ENCODE results near the gene SETD7.

The SETD7 gene

GRCh38 chr4:139575072-139575471 is 19.1 kb upstream of the SETD7 start:
- in situ Hi-C loops (cut with HindIII; ENCODE audit: low sequenced_read_pairs), result no loop called here

GRCh38 chr4:139574641-139575040 is 18.6 kb upstream of the SETD7 start:
- in situ Hi-C loops (cut with HindIII; ENCODE audit: low sequenced_read_pairs), result no loop called here

- in situ Hi-C loops (cut with HindIII; ENCODE audit: low sequenced_read_pairs), result no loop called here
These were observed 12.4 kb upstream of the SETD7 start for GRCh38 chr4:139568206-139568955.

- in situ Hi-C loops (cut with HindIII; ENCODE audit: low sequenced_read_pairs), result no loop called here
These were observed 11.3 kb upstream of the SETD7 start for GRCh38 chr4:139567159-139567870.

DNA sequence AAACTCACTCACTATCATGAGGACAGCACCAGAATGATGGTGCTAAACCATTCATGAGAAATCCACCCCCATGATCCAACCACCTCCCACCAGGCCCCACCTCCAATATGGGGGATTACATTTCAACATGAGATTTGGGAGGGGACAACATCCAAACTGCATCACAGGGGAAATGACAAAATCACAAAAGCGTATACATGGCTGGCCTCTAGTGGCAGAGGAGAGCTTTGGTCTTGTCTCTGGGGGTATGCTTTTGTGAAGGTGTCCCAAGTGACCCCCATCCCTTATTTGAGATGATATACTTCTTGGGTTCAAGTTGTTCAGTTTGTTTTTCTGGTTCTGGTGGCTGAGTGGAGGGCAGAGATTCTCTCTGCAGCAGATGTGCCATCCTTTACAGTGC is 8.5 kb upstream of the SETD7 start:
- in situ Hi-C loops (cut with HindIII; ENCODE audit: low sequenced_read_pairs), result no loop called here

DNA sequence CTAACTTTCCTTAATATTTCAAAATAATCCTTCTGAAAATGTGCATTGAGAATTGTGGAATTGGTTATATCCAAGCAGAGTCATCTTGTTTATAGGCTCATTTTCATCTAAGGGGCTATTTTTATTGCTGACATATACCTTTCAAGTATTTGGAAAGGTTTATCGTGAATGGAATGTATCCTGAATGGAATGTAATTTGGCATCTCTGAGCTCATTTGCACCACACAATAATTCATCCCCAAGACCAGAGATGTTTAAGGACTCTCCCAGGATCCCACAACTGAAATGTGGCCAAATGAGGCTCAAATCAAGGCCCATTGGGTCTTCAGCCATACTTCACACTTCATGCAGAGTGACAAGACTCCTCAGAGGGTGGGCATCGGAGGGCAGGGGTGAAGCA is 7.5 kb upstream of the SETD7 start:
- in situ Hi-C loops (cut with HindIII; ENCODE audit: low sequenced_read_pairs), result no loop called here

DNA sequence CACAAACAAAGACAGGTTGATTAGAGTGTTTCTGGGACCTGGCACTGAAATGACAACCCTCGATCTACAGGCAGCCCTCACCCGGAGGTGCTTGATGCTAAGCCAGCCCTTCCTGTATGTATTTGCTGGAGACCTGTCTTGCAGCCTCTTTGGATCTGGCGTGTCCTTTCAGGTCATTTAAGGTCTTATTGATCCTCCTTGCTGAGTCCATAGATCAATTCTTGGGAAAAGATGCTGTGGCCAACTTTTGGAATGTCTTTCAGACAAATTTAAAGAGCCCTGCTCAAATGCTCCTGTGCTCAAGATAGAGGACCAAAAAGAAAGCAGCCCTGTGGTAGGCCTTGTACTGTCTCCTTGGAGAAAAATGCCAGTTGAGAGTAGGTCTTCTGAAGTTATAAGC is 6.8 kb upstream of the SETD7 start:
- in situ Hi-C loops (cut with HindIII; ENCODE audit: low sequenced_read_pairs), result no loop called here

- in situ Hi-C loops (cut with HindIII; ENCODE audit: low sequenced_read_pairs), result no loop called here
These were observed 6.2 kb upstream of the SETD7 start for GRCh38 chr4:139562067-139562684.

DNA sequence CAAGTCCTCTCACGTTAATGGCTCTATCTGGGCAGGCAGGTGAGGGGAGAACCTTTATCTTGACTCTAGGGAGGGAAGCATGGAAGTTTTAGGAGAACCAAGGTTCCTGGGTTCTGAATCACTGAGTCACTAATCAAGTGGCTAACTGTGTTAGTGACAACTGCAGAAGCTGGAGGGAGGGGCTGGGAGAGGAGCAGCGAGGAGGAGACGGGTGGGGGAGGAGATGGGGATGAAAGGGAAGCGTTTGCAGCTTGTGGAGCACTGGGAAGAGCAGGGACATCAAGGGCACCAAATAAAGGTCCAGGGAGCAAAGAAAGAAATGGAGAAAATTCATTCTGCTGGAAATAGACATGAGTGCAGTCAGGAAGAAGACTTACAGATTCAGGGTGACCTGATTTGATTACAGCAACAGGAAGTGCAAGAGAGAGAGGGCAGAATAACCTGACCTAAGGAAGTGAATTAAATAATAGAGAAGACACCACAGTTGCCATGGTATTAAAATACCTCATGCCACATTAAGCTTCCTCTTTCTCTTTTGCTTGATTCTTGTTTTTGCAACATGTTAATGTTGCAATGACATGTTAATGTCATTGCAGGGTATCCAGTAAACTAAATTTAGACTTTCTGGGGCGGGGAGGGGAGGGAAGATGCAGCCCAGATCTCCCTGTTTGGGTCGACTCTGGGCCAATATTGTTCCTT is 4.5 kb upstream of the SETD7 start:
- in situ Hi-C loops (cut with HindIII; ENCODE audit: low sequenced_read_pairs), result no loop called here

DNA sequence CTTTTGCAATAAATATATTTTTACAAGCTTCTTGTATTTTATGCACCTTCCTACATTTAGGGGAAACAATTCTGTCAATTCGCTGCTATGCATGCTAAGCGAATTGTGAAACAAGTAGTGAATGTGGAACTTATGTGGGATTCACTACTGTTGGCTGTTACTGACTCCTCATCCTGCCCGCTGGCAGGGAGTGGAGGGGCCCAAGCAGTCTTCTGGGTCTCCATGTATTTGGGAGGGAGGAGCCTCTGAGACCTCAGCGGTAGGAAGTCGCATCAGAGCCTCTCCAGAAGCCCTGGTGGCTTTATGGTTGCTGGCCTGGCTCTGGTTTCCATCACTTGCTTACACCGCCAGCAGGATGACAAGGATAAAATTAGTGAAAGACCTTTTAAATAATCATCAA is 3.7 kb upstream of the SETD7 start:
- in situ Hi-C loops (cut with HindIII; ENCODE audit: low sequenced_read_pairs), result no loop called here

DNA sequence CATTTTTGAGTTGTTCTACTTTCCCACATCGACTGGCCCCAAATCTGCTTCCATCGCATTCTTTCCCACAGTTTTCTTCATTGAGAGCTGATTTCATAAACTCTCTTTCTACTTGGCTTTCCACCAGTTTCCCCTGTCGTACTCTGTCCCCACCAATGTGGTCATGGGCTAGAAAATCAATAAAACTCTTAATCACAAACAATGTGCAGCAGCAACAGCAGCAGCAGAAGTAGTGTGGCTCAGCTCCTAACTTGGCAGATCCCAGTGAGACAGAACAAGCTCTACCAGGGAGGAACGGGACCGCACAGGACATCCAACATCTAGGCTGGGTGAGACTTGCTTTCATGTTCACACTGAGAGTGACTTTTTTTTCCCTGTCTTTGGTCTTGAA is 3.1 kb upstream of the SETD7 start:
- in situ Hi-C loops (cut with HindIII; ENCODE audit: low sequenced_read_pairs), result no loop called here

DNA sequence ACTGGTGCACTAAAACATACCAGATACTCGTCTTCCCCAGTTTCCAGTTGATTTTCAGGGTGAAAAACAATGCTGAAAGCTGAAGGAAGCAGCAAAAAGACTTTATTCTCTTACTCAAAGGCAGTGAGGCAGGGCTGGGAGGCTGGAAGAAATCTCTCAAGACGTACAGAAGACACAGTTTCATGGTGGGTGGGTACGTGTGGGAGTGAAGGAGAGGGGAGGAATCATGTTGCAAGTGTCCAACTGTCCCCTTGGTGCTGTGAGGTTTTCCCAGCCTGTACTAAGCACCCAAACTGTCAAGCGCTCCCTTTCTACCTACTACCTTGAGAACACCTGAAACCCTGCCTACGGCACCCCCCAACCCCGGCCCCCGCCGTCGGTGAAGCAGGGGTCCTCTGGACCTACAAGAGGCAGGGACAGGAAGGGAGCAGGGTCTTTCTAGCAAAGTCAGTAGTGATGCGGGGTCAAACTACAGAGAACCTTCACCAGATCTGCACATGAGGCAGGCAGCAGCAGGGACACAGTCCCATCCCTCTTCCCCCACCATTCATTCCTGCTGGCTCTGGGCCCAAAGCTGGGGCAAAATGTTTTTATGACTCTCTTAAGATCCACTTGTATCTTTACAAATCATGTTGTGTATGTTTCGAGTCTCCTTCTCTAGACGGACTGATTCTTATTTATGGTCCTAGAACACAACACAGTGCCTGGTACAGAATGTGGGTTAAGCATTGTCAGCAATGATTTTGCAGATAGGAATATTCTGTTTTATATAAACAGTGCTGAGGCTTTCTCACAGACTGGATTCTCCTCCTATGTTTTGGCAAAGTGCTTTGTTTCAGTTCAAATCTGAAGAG is 2.4 kb upstream of the SETD7 start:
- in situ Hi-C loops (cut with HindIII; ENCODE audit: low sequenced_read_pairs), result no loop called here

DNA sequence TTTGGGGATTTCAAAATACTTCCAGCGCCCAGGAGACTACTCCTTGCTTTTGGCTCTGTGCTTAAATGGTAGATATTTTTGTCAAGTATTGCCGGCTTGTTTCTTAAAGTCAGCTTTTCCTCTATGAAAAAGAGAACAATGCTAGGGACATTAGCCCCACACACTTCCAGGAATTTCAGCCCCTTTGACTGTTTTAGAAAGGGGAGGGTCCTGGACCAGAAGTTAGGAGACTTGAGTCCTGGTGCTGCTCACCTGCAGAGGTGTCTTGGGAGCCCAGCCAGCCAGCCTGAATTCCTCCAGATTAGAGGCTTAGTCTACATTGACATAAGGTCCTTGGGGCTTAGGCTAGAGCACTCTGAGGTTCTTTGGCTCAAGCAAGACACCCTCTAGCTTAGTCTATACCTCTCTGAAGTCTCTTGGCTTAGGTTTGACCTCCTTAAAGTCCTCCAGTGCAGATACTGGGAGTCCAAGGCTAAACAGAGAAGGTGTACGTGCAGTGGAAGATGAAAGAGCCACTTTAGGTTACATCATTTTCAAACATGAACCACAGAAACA is 1.6 kb upstream of the SETD7 start:
- in situ Hi-C loops (cut with HindIII; ENCODE audit: low sequenced_read_pairs), result no loop called here

GRCh38 chr4:139556724-139557555 is 921 bp upstream of the SETD7 start:
- in situ Hi-C loops (cut with HindIII; ENCODE audit: low sequenced_read_pairs), result no loop called here

DNA sequence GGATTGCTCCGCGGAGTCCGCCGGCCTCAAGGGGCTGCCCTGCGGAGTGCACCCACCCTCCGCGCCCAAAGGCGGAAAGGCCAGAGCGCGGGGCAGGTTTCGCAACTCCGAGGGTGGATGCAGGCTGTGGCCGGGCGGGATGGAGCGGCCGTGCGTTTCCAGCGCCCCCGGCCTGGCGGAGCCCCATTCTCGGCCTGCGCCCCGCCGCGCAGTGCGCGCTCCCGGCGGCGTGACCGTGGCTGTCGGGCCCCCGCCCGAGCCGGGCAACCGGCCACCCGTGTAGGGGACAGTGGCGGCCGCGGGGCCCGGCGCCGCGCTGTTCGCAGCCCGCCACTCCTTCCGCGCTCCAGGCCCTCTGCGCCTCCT is 331 bp downstream of the SETD7 start:
- in situ Hi-C loops (cut with HindIII; ENCODE audit: low sequenced_read_pairs), result no loop called here

DNA sequence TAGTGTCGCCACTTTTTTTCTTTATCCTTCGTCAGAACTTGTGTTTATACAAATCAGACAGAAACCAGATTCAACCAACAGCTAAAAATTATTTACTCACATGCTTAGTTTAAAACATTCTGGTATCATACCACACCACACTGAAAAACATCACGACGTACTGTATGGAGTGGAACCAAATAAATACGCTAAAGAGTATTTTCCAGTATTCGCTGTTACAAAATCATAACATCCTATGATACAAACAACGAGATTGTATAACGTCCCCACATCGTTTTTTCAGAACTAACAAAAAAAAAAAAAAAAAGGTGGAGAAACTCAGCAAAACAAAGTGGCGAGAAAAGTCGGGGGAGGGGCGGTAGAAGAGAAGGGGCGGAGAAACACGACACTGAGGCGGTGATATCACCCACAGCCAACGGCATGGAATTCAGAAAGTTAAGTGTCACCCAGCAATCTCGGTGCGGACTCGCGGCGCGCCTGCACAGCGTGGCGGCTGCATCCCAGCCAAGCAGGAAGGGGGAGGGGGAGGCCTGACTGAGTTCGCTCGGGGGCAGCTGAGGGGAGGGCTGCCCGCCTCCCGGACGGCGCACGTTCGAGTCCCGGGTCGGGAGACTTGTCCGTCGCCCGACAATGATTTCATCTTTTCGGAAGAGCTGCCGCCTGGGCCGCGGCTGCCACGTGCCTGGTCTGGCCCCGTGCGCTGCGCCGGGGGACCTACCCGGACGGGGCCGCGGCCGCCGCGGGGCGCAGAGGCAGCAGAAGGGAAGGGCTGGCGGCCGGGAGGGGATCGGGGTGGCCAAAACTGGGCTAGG is 920 bp downstream of the SETD7 start:
- in situ Hi-C loops (cut with HindIII; ENCODE audit: low sequenced_read_pairs), result no loop called here

- in situ Hi-C loops (cut with HindIII; ENCODE audit: low sequenced_read_pairs), result no loop called here
These were observed 1.5 kb downstream of the SETD7 start for GRCh38 chr4:139554642-139554892.

DNA sequence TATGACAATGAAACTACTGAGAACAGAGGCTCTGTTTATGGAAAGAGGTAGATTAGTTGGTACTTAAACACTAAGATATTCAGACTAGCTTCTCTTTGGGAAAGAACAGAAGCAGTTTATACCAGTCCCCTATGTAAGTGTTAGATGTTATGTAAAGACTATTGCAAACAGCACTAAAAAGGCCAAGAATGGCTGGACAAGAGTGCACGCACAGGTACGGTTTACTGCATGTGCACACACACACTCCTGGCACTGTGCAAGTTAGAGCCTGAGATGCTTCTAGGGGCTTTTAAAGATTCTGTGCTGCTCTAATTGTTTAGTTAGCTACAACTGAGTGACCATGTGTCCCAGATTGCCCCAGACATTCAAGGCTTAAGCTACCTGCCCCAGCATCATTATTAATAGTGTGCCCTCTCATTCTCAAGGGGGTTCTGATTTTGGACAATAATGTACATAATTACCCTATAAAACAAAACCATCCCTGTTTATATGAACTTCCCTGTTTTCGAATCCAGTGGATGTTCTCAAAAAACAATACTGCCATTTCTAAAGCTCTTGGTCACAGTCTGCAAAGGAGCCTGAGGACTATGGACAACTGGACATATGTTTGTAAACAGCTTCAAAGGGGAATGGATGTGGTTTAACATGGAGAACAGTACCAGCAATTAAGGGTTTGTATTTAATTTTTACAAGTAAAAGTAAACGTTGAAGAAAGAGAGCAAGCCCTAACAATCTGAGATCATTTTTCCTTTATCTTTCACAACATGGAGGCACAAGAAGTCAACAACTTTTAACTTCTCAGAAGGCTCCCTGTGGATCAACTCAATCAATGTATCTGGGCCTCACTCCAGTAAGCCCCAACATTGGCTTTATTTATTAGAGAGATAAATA is 2.0 kb downstream of the SETD7 start:
- in situ Hi-C loops (cut with HindIII; ENCODE audit: low sequenced_read_pairs), result no loop called here
